Erythroblast (primary cell): ENCODE data around the gene ITGB7.

ENCODE experiments used
- GATA1 ChIP-seq: IDR thresholded peaks from 2 replicates; pipeline ENCODE4 v1.6.1; 2011; ENCODE audit warnings: low read depth, mild to moderate bottlenecking, control low read depth, low read length, moderate library complexity
- POLR2A ChIP-seq: IDR thresholded peaks from 2 replicates; pipeline ENCODE4 v1.6.1; 2011; ENCODE audit warnings: mild to moderate bottlenecking, low read length

- TF ChIP-seq POLR2A: no peak
- TF ChIP-seq GATA1: no peak
Observed at GRCh38 chr12:53235164-53235563, 28.1 kb upstream of the ITGB7 start.
